LNCAP (cell line): ENCODE data around the gene TFDP2.

Experiments used
- CTCF ChIP-seq: fragments of 450-650 bp; IDR thresholded peaks from 2 replicates; pipeline ENCODE4 v1.5.1; 2017; ENCODE audit warnings: mild to moderate bottlenecking

TFDP2 gene

DNA sequence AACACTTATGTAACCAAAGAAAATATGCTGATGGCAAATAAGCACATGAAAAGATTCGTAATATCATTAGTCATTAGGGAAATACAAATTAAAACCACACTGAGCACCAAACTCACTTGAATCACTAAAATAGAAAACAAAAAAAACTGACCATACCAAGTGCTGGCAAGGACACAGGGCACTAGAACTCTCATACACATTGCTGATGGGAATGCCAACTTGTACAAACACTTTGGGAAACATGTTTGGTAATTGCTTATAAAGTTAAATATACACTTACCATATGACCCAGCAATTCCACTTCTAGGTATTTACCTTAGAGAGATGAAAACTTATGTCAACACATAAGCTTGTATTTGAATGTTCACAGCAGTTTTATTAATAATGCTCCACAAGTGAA is 95.5 kb downstream of the TFDP2 start:
- TF ChIP-seq CTCF: no peak

DNA sequence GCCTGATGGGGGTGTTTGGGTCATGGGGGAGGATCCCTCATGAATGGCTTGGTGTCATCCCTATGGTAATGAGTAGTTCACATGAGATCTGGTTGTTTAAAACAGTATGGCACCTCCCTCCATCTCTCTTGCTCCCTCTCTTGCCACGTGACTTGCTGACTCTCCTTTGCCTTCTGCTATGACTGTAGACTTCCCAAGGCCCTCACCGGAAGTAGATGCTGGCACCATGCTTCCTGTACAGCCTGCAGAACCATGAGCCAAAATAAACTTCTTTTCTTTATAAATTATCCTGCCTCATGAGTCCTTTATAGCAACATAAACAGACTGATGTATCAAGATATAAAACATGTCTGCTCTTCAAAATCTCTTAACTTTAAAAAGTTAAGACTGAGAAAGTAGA is 96.1 kb downstream of the TFDP2 start:
- no peak for TF ChIP-seq CTCF

GRCh38 chr3:142051351-142051750 is 98.0 kb downstream of the TFDP2 start:
- no peak for TF ChIP-seq CTCF

- no peak for TF ChIP-seq CTCF
Measured at GRCh38 chr3:142047021-142047369, 102.3 kb downstream of the TFDP2 start.

DNA sequence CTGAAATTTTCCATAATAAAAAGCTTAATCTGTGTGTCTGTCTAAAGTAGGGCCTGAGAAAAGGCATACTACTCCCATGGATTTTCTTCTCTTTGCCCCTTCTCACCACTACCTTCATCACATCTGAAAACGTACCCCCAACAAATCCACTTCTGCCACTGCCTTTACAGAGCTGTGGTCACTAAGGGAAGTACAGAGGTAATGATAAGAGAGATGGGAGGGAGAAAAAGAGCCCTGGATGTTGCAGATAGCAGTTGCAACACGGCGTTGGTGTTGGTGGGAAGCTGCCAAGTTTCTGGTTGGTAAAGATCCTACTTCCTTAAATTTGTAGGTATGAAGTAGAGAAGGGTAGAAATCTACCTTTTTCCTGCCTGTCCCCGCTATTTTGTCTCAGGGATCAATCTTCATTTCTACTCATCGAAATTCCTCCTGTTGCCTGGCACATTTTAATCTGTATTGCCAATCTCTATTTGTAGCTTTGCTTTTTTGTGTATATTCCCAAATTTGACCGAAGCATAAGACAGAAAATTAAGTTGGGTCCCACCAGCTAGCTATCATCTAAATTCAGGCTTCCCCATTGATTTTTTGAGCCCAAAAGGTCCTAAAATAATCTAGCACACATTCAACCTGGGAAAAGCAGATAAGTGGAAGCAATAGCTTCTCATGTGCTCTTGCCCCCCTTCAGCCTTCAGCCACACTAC is 102.9 kb downstream of the TFDP2 start:
- TF ChIP-seq CTCF: no peak

DNA sequence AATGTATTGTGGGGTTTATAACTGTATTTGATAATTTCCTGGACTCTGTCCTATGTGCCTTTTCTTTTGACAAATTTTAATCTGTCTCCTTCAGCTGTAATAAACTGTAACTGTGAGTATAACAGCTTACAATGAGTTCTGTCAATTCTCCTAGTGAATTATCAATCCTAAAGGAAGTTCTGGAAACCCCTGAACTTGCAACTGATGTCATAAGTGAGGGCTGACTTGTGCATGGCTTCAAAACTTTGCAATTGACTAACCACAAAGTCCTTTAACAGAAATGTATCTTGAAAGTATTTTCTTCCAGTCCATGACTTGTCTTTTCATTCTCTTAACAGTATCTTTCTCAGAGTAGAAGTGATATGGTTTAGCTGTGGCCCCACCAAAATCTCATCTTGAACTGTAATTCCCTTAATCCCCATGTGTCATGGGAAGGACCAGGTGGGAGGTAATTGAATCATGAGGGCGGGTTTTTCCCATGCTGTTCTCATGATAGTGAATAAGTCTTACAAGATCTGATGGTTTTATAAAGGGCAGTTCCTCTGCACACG is 108.3 kb downstream of the TFDP2 start:
- no peak for TF ChIP-seq CTCF

DNA sequence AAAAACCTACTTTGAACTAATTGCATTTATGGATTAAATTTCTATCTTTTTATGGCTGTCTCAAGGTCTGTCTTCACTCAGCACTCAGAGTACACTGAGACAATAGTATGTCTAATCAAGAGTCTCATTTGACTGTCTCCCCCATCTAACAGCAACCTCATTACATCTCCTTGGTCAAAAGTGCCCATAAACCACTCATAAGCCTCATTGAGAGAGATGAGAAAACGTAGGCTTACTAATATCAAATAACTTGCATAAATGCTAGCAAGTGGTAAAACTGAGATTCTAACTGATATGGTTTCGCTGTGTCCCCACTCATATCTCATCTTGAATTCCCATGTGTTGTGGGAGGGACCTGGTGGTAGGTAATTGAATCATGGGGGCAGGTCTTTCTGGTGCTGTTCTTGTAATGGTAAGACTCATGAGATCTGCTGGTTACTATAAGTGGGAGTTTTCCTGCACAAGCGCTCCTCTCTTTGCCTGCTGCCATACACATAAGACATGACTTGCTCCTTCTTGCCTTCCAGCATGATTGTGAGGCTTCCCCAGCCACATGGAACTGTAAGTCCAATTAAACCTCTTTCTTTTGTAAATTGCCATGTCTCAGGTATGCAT is 113.9 kb downstream of the TFDP2 start:
- no peak for TF ChIP-seq CTCF
